ENCODE results near the gene LYPD5.

The LYPD5 gene

DNA sequence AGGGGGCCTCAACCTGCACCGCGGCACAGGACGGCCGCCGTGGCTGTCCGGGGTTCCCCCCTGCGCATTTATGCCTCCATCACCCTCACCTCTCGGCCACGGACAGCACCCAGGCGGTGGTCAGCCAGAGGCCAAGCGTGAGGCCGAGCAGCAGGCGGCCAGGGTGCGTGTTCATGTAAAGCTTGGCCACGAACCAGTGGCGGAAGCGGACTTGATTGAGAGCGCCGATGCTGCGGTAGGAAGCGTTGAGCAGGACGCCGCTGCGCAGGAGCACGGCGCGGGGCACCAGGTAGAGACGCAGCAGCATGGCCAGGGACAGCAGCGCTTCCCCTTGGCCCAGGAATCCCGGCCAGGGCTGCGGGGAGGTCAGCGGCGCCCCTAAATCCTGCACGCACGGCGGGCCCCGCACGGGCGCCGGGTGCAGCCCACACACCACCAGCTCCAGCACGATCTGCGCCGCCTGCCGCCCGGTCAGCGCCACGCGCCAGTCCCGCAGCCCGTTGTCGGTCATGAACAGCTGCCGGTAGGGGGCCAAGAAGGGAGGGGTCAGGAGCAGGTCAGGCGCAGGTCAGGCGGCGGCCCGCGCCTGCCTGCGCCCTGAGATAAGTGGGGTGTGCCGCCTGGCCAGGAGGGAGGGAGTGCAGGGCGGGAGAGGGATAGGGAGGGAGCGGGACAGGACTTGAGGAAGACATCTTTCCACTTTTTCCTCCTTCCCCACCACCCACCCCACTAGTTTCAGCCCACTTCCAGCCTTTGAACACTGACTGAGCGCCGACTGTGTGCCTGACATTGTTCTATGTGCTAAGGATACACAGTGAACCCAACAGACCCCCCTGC, 27.9 kb downstream of the LYPD5 start:
- in situ Hi-C loops (cut with HindIII; ENCODE audit: low sequenced_read_pairs) = no loop called here
- H3K4me3 ChIP-seq (ENCODE audit: low read depth, low read length) = no peak overlapping the region
- DNase-seq (ENCODE audit: low read depth, low spot score) = no peak

DNA sequence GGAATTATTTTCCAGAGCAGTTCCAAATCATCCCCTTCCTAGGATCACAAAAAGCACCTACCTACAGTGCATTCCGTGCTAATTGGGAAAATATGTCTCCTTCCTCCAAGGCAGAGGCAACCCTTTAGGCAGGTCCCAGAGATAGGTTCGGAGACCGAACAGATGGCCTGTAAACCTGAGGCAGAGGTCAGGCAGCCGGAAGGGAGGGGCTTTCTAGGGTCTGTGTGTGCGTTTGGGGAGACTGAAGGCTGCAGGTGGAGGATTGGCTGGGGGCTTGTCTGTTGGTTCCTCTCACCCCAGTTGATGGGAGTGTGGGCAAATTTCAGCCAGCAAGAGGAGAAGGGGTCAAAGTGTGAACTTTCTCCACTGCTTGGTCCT, 28.5 kb downstream of the LYPD5 start:
- DNase-seq (ENCODE audit: low read depth, low spot score) = no peak
- H3K4me3 ChIP-seq (ENCODE audit: low read depth, low read length) = no peak overlapping the region
- TF ChIP-seq, protein P1, sequence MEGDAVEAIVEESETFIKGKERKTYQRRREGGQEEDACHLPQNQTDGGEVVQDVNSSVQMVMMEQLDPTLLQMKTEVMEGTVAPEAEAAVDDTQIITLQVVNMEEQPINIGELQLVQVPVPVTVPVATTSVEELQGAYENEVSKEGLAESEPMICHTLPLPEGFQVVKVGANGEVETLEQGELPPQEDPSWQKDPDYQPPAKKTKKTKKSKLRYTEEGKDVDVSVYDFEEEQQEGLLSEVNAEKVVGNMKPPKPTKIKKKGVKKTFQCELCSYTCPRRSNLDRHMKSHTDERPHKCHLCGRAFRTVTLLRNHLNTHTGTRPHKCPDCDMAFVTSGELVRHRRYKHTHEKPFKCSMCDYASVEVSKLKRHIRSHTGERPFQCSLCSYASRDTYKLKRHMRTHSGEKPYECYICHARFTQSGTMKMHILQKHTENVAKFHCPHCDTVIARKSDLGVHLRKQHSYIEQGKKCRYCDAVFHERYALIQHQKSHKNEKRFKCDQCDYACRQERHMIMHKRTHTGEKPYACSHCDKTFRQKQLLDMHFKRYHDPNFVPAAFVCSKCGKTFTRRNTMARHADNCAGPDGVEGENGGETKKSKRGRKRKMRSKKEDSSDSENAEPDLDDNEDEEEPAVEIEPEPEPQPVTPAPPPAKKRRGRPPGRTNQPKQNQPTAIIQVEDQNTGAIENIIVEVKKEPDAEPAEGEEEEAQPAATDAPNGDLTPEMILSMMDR (IDR thresholded peaks at IDR 0.05; ENCODE audit: low read depth, low read length) = no peak
- in situ Hi-C loops (cut with HindIII; ENCODE audit: low sequenced_read_pairs) = no loop called here

More for the DNA sequence above, 27.9 kb downstream of the LYPD5 start:
- TF ChIP-seq, protein P1 (IDR thresholded peaks at IDR 0.05; ENCODE audit: low read depth, low read length) = peak; percentile 47

DNA sequence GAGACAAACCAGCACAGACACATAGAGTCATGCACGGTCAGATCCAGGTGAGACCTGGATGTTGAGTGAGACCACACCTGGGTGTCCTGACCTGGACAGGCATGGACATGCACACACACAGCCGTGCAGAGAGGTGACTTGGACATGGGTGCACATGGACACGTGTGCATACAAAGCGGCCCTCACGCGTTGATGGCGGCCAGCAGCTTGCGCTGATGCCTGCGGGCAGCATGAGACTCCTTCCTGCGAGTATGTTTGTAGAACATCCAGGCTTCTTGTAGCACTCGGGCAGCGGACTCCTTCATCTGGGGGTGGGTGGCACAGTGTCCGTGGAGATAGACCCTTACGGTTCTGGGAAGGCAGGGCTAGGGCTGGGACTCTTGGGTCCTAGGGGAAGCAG, 33.0 kb downstream of the LYPD5 start:
- H3K4me3 ChIP-seq (ENCODE audit: low read depth, low read length) = no peak overlapping the region
- DNase-seq (ENCODE audit: low read depth, low spot score) = no peak
- TF ChIP-seq, protein P1 (IDR thresholded peaks at IDR 0.05; ENCODE audit: low read depth, low read length) = no peak

DNA sequence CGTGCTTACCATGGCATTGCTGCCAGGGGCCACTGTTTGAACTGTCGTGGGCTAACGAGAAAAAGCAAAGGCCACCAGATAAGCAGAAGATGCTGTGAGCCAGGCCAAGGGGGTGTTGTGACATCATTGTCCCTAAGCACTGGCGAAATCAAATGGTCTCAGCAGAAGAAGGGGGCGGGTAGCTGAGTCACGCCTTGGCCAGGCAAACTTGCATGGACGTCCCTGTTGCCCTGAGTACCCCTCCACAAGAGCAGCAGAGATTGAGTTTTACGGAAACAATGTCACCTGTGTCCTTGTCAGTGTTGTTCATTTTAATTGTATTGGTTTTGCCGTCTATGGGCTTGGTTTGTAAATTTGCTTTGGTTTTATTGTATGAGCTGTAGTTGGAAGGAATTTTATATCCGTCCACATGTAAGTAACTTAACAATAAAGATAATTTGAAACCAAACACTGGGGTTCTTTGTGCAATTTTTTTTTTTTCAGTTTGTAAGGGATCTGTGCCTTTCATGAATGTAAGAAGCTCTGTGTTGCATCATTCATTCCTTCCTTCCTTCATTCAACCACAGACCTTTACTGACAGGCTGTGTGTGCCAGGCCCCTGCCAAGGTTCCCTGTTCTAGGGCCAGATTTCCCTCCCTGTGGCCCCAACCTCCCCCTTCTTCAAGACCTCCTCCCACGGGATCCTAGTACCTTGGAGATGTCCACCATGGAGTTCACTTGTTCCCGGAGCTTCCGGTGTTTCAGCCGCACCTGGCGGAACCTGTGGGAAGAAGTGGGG, 33.8 kb downstream of the LYPD5 start:
- DNase-seq (ENCODE audit: low read depth, low spot score) = no peak
- in situ Hi-C loops (cut with HindIII; ENCODE audit: low sequenced_read_pairs) = no loop called here
- H3K4me3 ChIP-seq (ENCODE audit: low read depth, low read length) = no peak overlapping the region
- TF ChIP-seq, protein P1 (IDR thresholded peaks at IDR 0.05; ENCODE audit: low read depth, low read length) = no peak

More for the DNA sequence above, 33.0 kb downstream of the LYPD5 start:
- in situ Hi-C loops (cut with HindIII; ENCODE audit: low sequenced_read_pairs) = no loop called here

DNA sequence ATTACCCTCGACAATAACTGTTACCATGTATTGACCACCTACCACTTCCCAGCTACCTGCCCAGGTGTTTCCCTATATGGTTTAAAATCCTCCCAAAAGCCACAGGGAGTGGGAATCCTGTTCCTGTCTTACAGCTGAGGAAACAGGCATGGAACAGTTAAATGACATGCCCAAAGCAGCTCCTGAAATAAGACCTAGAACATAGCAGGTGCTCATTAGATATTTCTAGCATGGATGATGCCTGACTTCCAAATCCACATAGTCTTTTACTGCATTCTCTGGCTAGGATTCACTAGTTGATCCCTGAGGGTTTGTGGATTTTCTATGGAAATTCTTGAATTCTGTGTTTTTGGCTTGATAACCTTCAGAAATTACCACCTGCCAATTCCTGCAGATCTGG, 34.4 kb downstream of the LYPD5 start:
- DNase-seq (ENCODE audit: low read depth, low spot score) = no peak
- in situ Hi-C loops (cut with HindIII; ENCODE audit: low sequenced_read_pairs) = no loop called here
- no peak overlapping the region for H3K4me3 ChIP-seq (ENCODE audit: low read depth, low read length)
- TF ChIP-seq, protein P1 (IDR thresholded peaks at IDR 0.05; ENCODE audit: low read depth, low read length) = no peak

DNA sequence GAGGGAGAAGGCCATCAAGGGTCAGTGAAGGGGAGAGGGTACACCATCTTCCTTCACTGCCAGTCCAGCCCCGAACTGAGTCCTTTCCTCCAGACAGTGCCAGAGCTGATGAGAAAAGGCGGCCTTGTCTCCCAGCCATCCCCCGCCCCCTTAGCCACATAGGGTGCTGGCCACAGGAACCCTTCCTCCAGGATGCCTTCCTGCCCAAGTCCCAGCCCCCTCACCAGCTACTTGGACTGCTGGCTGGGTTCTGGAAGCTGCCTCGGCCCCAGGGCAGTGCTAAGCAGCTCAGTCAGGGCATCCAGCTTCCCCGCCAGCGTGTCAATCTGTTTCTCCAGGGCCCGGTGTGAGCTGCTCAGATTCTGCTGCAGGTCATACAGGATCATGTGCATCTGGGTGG, 34.9 kb downstream of the LYPD5 start:
- TF ChIP-seq, protein P1 (IDR thresholded peaks at IDR 0.05; ENCODE audit: low read depth, low read length) = no peak
- H3K4me3 ChIP-seq (ENCODE audit: low read depth, low read length) = no peak overlapping the region
- in situ Hi-C loops (cut with HindIII; ENCODE audit: low sequenced_read_pairs) = no loop called here
- no peak for DNase-seq (ENCODE audit: low read depth, low spot score)

All from astrocyte of the spinal cord (primary cell).